Activated CD4-positive, alpha-beta T cell treated with anti-CD3 and anti-CD28 coated beads for 36 hours (primary cell): ENCODE data around the gene NPAS3. TPM values are rescaled to one million over a fixed set of nuclear protein-coding genes. Genes with fewer than 3 reads are reported as not detected.

Source experiments
- ATAC-seq: fragments of 200-7000 bp; cut with Tn5 transposase; one replicate; pipeline ENCODE4 v1.10.0; 2021; ENCODE audit warnings: mild to moderate bottlenecking, moderate library complexity
- CTCF ChIA-PET: fragments of 350-600 bp; sonication (Branson Sonifier 250); formaldehyde crosslinking; loops from one replicate; lab custom pipeline; 2021; ENCODE audit warnings: antibody characterized with exemption; lab: Charles Lee
- POLR2A ChIA-PET: fragments of 350-600 bp; sonication (Branson Sonifier 250); formaldehyde crosslinking; loops from one replicate; lab custom pipeline; 2021; ENCODE audit warnings: antibody characterized with exemption, inconsistent platforms; lab: Charles Lee
- DNase-seq: peaks from one replicate; pipeline ENCODE4 v3.0.0-alpha.2; 2020
- H3K27ac Mint-ChIP-seq: one replicate; pipeline ENCODE4 v1.8.0; 2021; ENCODE audit warnings: mixed read lengths
- H3K27me3 Mint-ChIP-seq: one replicate; pipeline ENCODE4 v1.8.0; 2021; ENCODE audit warnings: mixed read lengths
- H3K36me3 Mint-ChIP-seq: one replicate; pipeline ENCODE4 v1.8.0; 2021; ENCODE audit warnings: low read depth, mixed read lengths
- H3K4me1 Mint-ChIP-seq: one replicate; pipeline ENCODE4 v1.8.0; 2021; ENCODE audit warnings: mixed read lengths
- H3K4me3 Mint-ChIP-seq: one replicate; pipeline ENCODE4 v1.8.0; 2021; ENCODE audit warnings: mild to moderate bottlenecking, moderate library complexity, mixed read lengths
- H3K9me3 Mint-ChIP-seq: one replicate; pipeline ENCODE4 v1.8.0; 2021; ENCODE audit warnings: low read depth, mixed read lengths
- intact Hi-C, 2 experiments: fragments of 100-400 bp; cut with DNase I in 1 of 2; cut with micrococcal nuclease in 1 of 2; formaldehyde crosslinking; loops; one replicate each; pipeline versions ENCODE4 v1.14.2 to v1.15.1; 2022 to 2024; cut with DNase I, micrococcal nuclease
- total RNA-seq, 2 experiments: library from RNA; stranded (reverse); gene quantifications; one replicate each; pipeline ENCODE4 v1.2.3, GENCODE V29; 2021

NPAS3 gene
- total RNA-seq, 2 experiments from 2014 or later, result not detected

DNA sequence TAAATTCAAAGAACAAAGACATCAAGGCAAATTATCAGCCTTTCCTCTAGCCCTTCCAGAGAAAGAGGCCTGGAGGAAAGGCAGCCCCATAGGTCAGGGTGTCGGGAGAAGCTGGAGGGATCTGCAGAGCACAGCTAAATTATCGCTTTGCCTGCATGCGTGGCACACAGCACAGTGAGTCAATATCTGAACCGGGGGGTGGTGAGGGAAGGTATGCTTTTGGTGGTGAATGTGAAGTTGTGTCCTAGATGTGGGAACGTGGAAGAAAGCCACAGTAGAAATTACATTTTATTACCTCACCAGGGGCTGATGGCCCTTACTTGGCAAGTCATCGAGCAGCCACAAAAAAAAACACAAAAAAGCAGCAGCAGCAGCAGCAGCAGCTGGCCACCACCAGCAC lies 769.0 kb downstream of the NPAS3 start:
- no peak overlapping the region for H3K27ac Mint-ChIP-seq

DNA sequence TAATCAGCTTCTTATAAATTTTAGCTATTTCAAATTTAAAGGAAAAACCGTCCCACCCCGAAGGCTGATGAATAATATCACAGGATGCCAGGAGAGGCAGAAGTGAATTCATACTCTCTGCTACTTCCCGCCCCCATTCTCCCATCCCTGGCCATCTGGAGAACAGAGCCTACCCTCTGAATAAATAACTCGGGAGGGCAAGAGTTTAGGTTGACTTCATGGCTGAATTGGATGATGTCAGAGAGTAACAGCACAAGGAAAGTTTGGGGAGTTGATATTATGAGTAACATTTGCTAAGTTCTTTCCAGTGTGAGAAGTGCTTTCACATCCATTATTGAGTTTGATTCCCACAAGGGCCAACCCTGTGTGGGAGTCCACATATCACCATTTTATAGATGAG lies 770.6 kb downstream of the NPAS3 start:
- no peaks in the 10 kb centered on the region for H3K4me1 Mint-ChIP-seq
- ATAC-seq (no peak), DNase-seq (no peak)
- ChIA-PET POLR2A (no interaction called here), CTCF (no interaction called here)
- H3K9me3 Mint-ChIP-seq, result no peaks in the 10 kb centered on the region
- intact Hi-C loops, result no loop called here
- H3K4me3 Mint-ChIP-seq, result no peak overlapping the region
- no peaks in the 10 kb centered on the region for H3K36me3 Mint-ChIP-seq
- no peak overlapping the region for H3K27ac Mint-ChIP-seq
- H3K27me3 Mint-ChIP-seq, result peaks cover 3% of the 10 kb centered on the region

More for the DNA sequence above, 769.0 kb downstream of the NPAS3 start:
- Mint-ChIP-seq H3K27me3 (peaks cover 3% of the 10 kb centered on the region), H3K9me3 (no peaks in the 10 kb centered on the region), H3K36me3 (no peaks in the 10 kb centered on the region), H3K4me3 (no peak overlapping the region), H3K4me1 (no peaks in the 10 kb centered on the region)
- CTCF ChIA-PET, result no interaction called here
- DNase-seq, result no peak
- no peak for ATAC-seq
- intact Hi-C loops, result no loop called here
- POLR2A ChIA-PET, result no interaction called here

DNA sequence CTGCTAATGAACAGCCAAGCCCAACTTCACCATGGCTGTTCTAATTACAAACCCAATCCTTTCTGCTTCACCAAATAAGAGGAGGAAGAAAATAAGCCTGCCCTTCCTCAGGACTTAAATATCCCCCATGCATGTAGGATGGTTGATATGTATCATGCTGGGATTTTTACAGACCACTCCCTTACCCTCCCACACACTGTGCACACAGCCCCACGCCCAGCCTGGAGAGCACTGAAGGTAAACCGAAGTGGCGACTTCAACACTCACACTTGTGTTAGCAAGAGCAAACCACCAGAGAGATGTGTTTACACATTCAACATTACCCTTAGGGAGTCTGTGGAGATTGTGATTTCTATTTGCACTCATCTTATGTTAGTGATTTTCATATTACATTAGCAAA lies 771.0 kb downstream of the NPAS3 start:
- ATAC-seq, result no peak
- H3K36me3 Mint-ChIP-seq, result no peaks in the 10 kb centered on the region

DNA sequence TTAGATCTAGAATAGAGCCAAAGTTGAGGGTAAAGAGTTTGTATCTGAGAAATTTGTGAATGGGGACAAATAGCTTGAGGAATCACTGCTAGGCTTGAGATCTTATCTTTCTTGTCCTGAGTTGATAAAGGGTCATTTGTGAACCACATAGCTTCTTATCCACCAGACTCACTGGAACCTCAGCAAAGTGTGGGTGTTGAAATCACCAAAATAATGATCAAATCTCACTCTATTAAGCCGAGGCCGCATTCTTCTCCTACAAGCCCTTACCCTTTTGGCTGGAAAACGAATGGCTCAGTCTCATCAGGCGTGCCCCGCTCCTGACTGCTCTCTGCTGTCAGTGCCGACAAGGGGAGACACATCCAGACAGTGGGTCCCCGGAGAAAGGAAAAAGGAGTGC lies 771.6 kb downstream of the NPAS3 start:
- ATAC-seq, result no peak
- POLR2A ChIA-PET, result interaction anchor here (0.7 kb wide), 1 partner anchor 55 kb away, joined by 3 read pairs; no protein-coding TSS in a partner anchor

More for the DNA sequence above, 771.0 kb downstream of the NPAS3 start:
- Mint-ChIP-seq H3K27me3 (peaks cover 3% of the 10 kb centered on the region), H3K9me3 (no peaks in the 10 kb centered on the region), H3K4me1 (no peaks in the 10 kb centered on the region), H3K27ac (no peak overlapping the region), H3K4me3 (no peak overlapping the region)
- no peak for DNase-seq
- POLR2A ChIA-PET, result interaction anchor here (0.7 kb wide), 1 partner anchor 55 kb away, joined by 3 read pairs; no protein-coding TSS in a partner anchor
- CTCF ChIA-PET, result no interaction called here
- intact Hi-C loops, result no loop called here

DNA sequence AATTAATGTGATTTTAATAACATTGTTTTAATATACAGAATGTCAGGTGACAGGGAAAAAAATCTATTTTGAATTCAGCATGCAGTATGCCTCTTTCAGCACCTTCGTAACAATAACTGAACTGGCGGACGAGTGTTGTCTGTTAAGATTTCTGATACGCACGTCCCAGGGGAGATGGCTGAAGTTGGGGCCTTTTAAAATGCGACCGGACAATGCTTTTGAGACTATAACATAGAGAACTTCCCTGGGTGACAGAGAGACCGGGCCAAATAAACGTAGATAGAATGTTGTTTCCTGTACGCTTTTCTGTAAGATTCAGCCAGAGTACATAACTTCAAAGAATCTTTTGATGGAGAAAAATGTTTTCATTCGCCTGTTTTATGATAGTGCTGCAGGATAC lies 772.5 kb downstream of the NPAS3 start:
- Mint-ChIP-seq H3K4me1 (no peaks in the 10 kb centered on the region), H3K36me3 (no peaks in the 10 kb centered on the region), H3K27me3 (peaks cover 1% of the 10 kb centered on the region), H3K4me3 (no peak overlapping the region), H3K9me3 (no peaks in the 10 kb centered on the region), H3K27ac (no peak overlapping the region)
- CTCF ChIA-PET, result interaction anchor here (0.7 to 0.8 kb wide), 2 partner anchors 14 to 82 kb away, joined by 3 read pairs; no protein-coding TSS in a partner anchor
- DNase-seq, result no peak
- POLR2A ChIA-PET, result no interaction called here
- no peak for ATAC-seq
- intact Hi-C loops, result no loop called here

More for the DNA sequence above, 771.6 kb downstream of the NPAS3 start:
- no peak for DNase-seq
- Mint-ChIP-seq H3K27ac (no peak overlapping the region), H3K27me3 (peaks cover 3% of the 10 kb centered on the region), H3K36me3 (no peaks in the 10 kb centered on the region), H3K4me1 (no peaks in the 10 kb centered on the region), H3K9me3 (no peaks in the 10 kb centered on the region), H3K4me3 (no peak overlapping the region)
- intact Hi-C loops, result no loop called here
- CTCF ChIA-PET, result no interaction called here

DNA sequence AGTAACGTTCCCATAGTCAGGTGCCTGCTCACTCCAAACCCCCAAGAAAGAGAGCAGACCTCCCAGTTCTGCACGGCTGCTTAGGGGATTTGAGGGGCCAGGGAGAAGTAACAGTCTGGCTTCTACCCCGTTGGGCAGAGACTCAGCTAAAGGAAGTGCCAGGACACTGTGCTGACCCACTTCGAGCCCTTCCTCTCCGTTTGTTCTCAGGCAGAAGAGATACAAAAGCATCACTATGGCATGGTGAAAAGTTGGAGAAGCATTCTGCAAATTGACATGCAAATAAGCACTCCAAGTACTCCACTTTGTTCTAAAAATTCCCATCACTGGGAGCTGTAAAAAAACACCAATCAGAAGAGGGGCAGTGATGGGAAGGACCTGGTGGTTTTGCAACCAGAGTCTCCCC lies 773.1 kb downstream of the NPAS3 start:
- Mint-ChIP-seq H3K27ac (no peak overlapping the region), H3K4me1 (no peaks in the 10 kb centered on the region), H3K27me3 (no peaks in the 10 kb centered on the region), H3K36me3 (no peaks in the 10 kb centered on the region), H3K9me3 (peaks cover 2% of the 10 kb centered on the region), H3K4me3 (no peak overlapping the region)
- CTCF ChIA-PET, result interaction anchor here (0.7 to 0.8 kb wide), 2 partner anchors 15 to 81 kb away, joined by 3 read pairs; no protein-coding TSS in a partner anchor
- intact Hi-C loops, result no loop called here
- DNase-seq (no peak), ATAC-seq (no peak)
- POLR2A ChIA-PET, result no interaction called here

DNA sequence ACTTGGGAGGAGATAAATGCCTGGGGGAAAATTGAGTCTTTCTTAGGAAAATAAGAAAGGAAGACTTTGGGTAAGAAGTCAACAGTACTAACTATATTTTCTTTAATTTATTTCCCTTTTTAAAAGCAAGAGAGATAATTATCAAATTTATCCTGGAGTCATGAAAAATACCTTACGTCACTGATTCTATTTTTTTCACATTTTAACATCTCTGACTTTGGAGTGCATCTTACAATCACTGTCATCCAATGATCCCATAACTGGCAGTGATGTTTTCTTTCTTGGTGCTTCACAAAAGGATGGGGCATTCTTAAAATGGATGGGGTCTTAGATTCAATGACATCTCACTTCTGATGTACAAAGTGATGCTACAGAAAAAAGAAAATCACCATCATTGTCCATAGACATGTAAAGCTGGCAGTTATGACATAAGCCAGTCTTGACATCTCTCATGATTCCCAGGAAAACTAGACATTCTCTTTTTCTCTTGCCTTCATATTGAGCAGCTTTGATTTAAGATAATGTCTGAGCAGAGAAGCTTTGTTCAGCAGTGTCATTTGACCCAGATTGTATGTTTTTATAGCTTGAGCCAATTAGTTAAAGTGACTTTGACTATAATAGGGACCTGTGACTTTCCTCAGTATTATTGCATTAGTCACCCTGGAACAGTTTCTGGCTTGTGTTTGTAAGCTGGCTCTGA lies 776.0 kb downstream of the NPAS3 start:
- Mint-ChIP-seq H3K27ac (no peak overlapping the region), H3K36me3 (no peaks in the 10 kb centered on the region), H3K9me3 (peaks cover 2% of the 10 kb centered on the region), H3K4me3 (no peak overlapping the region), H3K27me3 (peaks cover 3% of the 10 kb centered on the region), H3K4me1 (no peaks in the 10 kb centered on the region)
- intact Hi-C loops, result no loop called here
- no peak for DNase-seq
- ChIA-PET POLR2A (no interaction called here), CTCF (interaction anchor here (0.9 kb wide), 1 partner anchor 79 kb away, joined by 3 read pairs; no protein-coding TSS in a partner anchor)
- no peak for ATAC-seq

DNA sequence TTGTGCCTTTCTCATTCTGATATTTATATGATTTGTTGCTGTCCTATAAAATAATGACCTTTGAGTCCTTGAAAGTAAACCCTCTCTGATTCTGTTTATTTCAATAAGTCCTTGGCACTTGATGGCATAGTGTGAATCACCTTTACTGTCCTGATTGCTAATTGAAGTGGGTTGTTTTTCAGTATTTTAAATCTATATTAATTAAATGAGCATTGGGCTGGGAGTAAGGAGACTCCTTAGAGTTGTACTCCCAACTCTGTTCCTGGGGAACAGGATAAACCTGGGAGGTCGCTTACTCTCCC lies 776.5 kb downstream of the NPAS3 start:
- ATAC-seq, result no peak
- no peak overlapping the region for H3K27ac Mint-ChIP-seq
- H3K4me1 Mint-ChIP-seq, result no peaks in the 10 kb centered on the region
- no peak overlapping the region for H3K4me3 Mint-ChIP-seq
- CTCF ChIA-PET, result interaction anchor here (0.9 kb wide), 1 partner anchor 78 kb away, joined by 3 read pairs; no protein-coding TSS in a partner anchor
- H3K36me3 Mint-ChIP-seq, result no peaks in the 10 kb centered on the region
- intact Hi-C loops, result no loop called here
- no peak for DNase-seq
- H3K27me3 Mint-ChIP-seq, result peaks cover 3% of the 10 kb centered on the region
- POLR2A ChIA-PET, result no interaction called here
- peaks cover 2% of the 10 kb centered on the region for H3K9me3 Mint-ChIP-seq

DNA sequence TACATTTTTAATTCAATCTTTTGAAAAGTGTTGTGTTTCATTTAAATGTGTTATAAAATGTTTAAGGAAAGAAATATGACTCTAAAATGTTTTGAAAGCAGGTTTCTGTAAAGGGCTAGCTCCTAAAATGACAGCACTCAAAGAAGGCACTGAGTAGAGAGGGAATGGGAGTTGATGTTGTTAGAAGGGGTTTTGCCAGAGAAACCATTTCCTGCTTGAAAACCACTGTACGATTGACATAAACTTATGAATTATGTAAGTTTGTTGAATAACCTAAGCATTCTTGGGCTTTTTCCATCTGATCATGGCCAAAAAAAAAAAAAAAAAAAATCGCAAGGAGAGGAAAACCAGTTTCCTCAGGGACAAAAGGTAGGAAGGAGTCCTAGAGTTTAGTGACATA lies 778.2 kb downstream of the NPAS3 start:
- no peaks in the 10 kb centered on the region for H3K36me3 Mint-ChIP-seq
- H3K4me3 Mint-ChIP-seq, result no peak overlapping the region
- CTCF ChIA-PET, result no interaction called here
- no peak for DNase-seq
- H3K4me1 Mint-ChIP-seq, result no peaks in the 10 kb centered on the region
- intact Hi-C loops, result no loop called here
- H3K27me3 Mint-ChIP-seq, result peaks cover 3% of the 10 kb centered on the region
- ATAC-seq, result no peak
- POLR2A ChIA-PET, result no interaction called here
- no peak overlapping the region for H3K27ac Mint-ChIP-seq
- peaks cover 2% of the 10 kb centered on the region for H3K9me3 Mint-ChIP-seq

DNA sequence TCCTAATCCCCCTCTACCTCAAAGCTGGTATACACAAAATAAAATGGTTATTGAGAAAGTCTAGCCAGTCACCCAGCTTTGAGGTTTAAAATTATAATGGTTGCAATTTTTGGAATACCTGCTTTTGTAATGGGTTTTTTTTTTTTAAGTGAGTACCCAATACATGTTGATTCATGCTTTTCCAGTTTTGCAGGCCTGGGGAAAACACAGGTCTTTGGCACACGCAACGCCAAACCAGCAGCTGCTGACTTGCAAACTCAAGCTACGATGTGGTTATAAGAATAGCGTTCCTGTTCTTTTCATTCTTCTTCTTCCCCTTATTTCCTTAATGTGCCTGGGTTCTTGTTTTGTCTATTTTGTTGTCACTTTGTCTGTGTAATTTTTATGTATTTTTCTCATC lies 779.2 kb downstream of the NPAS3 start:
- intact Hi-C loops, result no loop called here
- Mint-ChIP-seq H3K27me3 (peaks cover 3% of the 10 kb centered on the region), H3K4me3 (no peak overlapping the region), H3K9me3 (peaks cover 2% of the 10 kb centered on the region), H3K27ac (no peak overlapping the region), H3K36me3 (no peaks in the 10 kb centered on the region), H3K4me1 (no peaks in the 10 kb centered on the region)
- CTCF ChIA-PET, result no interaction called here
- DNase-seq, result no peak
- ATAC-seq, result no peak
- POLR2A ChIA-PET, result no interaction called here

DNA sequence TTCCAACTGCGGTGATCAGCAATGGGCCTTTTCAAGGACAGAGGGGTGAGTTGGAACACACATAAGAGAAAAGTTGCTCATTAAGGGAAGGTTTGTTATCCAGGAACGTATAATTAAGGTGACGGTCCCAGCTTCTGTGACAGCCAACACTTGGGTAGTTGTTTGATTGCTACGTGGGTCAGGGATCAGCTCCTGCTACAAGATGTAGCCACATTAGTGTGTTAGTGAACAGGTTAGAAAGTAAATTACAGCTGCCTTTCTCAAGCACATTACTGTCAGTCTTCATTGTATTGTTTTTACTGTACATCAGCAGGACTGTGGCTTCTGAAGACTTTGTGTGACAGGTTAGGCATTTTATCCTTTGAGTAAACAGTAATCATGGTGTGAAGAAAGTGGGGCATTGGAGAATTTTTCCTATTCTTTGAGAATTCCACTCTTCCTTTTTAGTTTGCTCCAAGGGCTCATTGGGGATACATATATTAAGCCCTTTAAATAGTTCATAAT lies 781.7 kb downstream of the NPAS3 start:
- intact Hi-C loops, result no loop called here

DNA sequence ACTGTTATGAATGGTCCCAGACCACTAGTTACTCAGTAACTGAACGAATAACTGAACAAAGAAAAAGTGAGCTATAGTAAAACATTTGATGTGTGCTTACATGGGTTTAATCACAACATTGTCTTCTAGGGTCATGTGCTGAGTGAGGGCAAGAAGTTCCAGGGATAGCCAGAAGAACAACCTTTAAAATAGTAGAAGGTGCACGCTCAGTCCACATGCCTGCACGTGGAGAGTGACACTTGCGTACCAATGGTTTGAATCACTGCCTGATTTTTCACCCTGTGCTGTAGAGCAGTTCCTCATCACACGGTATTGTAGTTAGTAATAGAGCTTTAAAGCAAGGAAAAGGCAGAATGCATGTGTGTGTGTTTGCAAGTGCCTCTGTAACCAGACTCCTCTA lies 788.0 kb downstream of the NPAS3 start:
- H3K4me3 Mint-ChIP-seq, result no peak overlapping the region
- POLR2A ChIA-PET, result no interaction called here
- DNase-seq, result no peak
- no peaks in the 10 kb centered on the region for H3K36me3 Mint-ChIP-seq
- CTCF ChIA-PET, result interaction anchor here (0.6 to 1.4 kb wide), 2 partner anchors 50 to 66 kb away, joined by 3 read pairs; no protein-coding TSS in a partner anchor
- no peaks in the 10 kb centered on the region for H3K9me3 Mint-ChIP-seq
- peaks cover 3% of the 10 kb centered on the region for H3K27me3 Mint-ChIP-seq
- H3K4me1 Mint-ChIP-seq, result no peaks in the 10 kb centered on the region
- no peak overlapping the region for H3K27ac Mint-ChIP-seq
- ATAC-seq, result no peak
- intact Hi-C loops, result no loop called here

More for the DNA sequence above, 781.7 kb downstream of the NPAS3 start:
- no peak for ATAC-seq
- Mint-ChIP-seq H3K4me1 (no peaks in the 10 kb centered on the region), H3K9me3 (peaks cover 2% of the 10 kb centered on the region), H3K27me3 (peaks cover 6% of the 10 kb centered on the region), H3K27ac (no peak overlapping the region), H3K4me3 (no peak overlapping the region), H3K36me3 (no peaks in the 10 kb centered on the region)
- DNase-seq, result no peak
- ChIA-PET CTCF (no interaction called here), POLR2A (no interaction called here)
